Measurements from ENCODE around the gene SLAMF9.

Gene SLAMF9

DNA sequence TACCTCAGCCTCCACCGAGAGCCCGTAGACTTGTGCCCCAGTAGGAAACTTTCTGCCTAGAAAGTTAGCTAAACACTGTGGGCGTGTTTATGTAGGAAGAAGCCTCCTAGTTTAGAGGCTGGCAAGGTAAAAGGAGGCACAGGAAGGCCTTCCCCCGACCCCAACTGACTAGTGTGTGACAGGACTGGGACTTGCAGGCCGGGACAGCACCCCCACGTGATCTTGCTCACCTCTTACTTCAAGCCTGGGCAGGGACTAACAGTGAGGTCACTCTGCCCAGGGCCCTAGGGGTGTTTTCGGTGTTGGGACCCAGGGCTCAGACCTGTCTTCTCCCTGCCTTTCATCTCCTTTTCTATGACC, 28.3 kb downstream of the SLAMF9 start:
- H3K4me1 Mint-ChIP-seq, result peaks cover 66% of the 10 kb centered on the region
- peak overlapping the region; percentile 97 for H3K4me3 Mint-ChIP-seq
- DNase-seq (ENCODE audit: low spot score in 2 of 2), result no peak
- ATAC-seq, result peak; percentile 46
- H3K9me3 Mint-ChIP-seq, result no peaks in the 10 kb centered on the region
- peaks cover 61% of the 10 kb centered on the region for H3K36me3 Mint-ChIP-seq
- peak overlapping the region; percentile 100 for H3K27ac Mint-ChIP-seq

DNA sequence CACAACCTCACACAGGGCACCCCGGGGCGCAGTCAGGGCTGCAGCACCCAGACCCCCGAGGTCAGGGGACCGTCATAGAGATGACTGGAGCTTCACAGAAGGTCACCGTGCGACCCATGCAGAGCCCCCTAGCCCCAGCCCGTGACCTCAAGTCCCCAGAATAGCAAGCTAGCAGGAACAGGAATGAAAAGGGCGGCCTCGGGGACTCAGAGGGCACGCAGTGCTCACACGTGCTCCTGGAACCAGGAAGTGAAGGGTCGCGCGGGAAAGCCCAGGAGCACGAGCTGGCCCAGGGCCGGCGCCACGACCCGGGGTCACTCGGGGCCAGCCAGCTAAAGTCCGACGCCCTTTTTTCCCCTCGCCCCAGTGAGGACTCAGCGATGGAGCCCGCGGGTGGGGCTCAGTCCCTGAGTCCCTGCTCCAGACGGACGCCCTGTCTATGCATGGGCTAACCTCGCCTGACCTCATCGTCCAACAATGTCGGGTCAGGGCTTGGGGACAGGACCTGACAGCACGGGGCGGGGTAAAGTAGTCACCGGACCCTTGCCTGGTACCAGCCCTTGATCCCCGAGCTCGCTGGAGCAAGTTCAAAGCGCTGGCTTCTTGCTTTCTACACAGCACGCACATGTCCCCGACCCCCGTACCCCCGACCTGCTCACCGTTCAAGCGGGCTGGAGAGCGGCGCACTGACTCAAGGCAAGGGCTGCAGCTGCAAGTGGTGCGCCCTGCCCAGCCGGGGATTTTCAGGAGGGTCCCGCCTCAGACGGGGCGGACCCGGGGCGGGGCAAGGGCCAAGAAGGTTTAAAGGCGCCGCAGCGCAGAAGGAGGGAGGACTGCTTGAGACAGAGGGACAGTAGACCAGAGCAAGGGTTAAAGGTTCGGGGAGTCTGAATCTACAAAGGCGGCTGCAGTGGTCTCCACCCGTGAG, 29.0 kb downstream of the SLAMF9 start, which contains the start of gene TAGLN2:
TAGLN2 (minus strand) TSS at position 717 of the 928 bp plus-strand sequence. CDS start 4,998 bp downstream, outside the sequence.
- Mint-ChIP-seq H3K4me1 (peaks cover 72% of the 10 kb centered on the region), H3K27ac (peak within 1 kb of the TSS; percentile 100), H3K36me3 (peaks cover 63% of the 10 kb centered on the region), H3K4me3 (peak within 1 kb of the TSS; percentile 97), H3K9me3 (no peaks in the 10 kb centered on the region)
- DNase-seq (ENCODE audit: low spot score in 2 of 2) (peak; percentile 87 to 95), ATAC-seq (peak; percentile 79)

DNA sequence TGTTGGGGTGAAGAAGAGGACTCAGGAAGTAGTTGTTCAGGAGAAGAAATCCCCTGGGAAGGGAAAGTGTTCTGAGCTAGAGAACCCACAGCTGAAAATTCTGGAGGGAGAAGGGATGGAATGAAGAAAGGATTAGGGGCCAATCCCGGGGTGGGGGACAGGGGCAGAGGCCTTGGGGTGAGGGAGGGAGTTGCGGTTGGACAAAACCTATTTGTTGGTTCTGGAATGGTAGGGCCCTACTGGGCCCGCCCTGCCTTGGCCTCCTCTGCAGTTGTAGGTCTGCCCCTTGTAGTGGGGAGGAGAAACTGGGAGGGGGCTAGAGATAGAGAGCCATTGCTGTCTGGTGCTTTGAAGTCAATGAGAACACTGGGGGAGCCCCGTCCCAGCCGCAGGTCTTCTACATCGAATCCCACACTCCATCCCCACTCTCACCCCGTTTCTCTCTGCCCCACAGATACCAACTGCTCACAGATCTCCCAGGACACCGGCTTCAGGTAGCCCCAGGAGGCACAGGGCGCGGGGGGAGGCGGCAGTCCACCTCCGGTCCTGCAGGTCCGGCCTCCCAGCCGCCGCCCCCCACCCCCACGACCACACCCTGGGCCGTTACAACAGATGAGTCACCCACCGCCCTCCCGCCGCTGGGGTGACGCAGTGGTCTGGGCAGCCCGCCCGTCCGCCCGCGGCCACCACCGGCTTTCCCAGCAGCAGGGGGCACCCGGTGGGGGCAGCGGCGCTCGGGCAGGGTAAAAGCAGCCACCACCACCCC, 29.8 kb downstream of the SLAMF9 start:
- peak overlapping the region; percentile 97 for H3K4me3 Mint-ChIP-seq
- H3K9me3 Mint-ChIP-seq, result no peaks in the 10 kb centered on the region
- DNase-seq (ENCODE audit: low spot score in 2 of 2), result peak; percentile 61 to 91
- H3K27ac Mint-ChIP-seq, result peak overlapping the region; percentile 100
- peaks cover 71% of the 10 kb centered on the region for H3K36me3 Mint-ChIP-seq
- peaks cover 79% of the 10 kb centered on the region for H3K4me1 Mint-ChIP-seq
- ATAC-seq, result peak; percentile 43

DNA sequence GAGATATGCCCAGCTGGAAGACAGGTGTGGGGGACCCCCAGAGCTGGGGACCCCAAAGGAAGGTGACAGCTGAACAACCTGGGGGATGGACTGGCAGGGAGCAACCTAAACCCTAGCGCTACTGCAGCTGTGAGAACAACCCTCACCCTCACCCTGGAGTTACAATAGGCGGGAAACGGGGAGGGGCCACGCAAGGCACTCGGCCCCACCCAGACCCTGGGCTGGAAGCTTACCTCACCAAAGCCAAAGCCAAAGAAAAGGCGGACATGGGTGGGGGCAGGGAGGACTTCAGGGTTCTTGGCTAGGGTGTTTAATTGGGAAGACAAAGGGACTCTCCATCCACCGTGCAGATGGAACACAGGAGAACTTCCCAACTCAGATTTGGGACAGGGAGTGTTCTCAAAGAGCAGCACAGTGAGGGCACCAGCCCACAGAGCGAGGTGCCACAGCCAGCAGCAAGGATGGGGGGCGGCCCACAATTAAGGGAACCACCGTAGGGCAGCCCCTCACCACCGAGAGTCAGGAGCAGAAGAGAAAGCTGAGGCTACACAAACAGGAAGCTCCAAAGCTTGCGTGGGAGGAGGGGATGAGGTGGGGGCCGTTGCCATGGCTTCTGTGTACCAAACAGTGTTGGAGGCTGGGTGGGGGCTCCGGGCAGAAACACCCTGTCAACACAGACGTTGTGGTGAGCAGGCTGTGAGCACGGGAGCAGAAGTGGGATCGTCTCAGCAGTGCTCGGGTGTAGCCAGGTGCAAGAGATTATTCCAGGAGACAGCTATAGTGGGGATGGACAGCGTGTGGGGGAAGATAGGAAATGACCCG, 30.6 kb downstream of the SLAMF9 start:
- Mint-ChIP-seq H3K4me3 (peak overlapping the region; percentile 97), H3K9me3 (no peaks in the 10 kb centered on the region), H3K27ac (peak overlapping the region; percentile 100), H3K36me3 (peaks cover 79% of the 10 kb centered on the region), H3K4me1 (peaks cover 78% of the 10 kb centered on the region)
- peak; percentile 56 for ATAC-seq
- peak; percentile 57 to 91 for DNase-seq (ENCODE audit: low spot score in 2 of 2)

DNA sequence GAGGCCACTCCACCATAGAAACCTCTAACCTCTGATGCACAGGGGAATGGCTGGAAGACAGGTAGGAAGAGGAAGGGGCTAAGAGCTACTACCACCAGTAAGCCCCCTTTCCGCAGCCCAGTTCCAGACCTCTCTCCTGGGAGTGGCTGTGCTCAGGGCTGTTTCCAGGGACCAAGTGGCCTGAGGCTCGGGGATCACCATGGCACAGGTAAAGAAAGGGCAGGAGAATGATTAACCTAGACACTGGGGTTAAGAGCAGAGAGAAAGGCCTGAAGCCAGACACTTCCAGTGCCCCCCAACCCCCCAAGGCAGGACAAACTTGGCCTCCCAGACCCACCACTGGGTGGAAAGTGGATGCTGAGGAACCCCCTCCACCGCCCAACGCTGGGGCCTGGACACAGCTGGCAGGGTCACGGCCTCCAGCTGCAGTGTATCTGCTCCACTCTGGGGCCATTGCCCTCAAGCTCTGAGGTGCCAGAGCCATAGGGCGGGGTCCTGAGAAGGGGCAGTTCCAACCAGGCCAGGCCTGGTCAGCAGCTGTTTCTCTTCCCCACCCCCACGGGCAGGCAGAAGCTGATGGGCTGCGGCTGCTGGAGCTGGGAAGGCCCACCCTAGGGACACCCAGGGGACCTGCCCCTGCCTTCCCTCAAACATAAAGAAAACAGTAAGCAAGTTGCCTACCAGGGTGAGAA, 31.4 kb downstream of the SLAMF9 start:
- ATAC-seq, result no peak
- Mint-ChIP-seq H3K4me3 (peak overlapping the region; percentile 97), H3K4me1 (peaks cover 86% of the 10 kb centered on the region), H3K9me3 (no peaks in the 10 kb centered on the region), H3K36me3 (peaks cover 87% of the 10 kb centered on the region), H3K27ac (peak overlapping the region; percentile 100)
- no peak for DNase-seq (ENCODE audit: low spot score in 2 of 2)

DNA sequence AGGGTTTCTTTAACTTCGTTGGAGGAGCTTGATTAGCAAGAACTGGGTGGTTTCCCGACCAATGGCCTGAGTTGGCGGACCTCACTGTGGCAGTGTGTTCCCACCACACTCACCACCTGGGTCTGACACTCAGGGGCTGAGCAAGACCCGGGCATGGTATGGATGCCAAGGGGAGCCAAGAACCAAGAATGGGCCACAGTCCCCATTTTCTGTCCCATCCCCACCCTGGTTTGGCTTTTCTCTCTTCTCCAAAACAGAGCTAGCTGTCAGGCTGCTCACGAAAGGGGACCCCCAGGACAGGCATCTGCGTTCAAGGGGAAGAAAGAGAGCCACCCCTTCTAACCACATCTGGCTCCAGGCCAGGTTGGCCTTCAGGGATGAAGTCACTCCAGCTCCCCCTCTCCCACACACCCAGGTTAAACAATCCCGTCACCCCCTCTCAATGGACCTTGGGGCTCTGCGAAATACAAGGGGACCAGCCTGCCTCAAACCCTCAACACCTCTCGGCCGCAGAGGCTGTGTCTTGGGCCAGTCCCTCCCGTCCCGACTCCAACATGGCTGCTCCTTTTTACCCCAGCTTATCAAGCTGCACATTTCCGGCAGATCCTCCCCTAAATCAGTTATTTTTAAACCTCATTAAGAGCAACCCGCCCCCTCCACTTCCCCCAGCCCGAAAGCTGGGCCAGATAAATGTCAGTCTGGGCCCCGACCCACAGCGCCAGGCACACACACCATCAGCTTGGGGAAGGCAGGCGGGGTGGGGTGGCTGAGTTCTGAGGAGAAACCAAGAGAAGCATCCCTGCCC, 32.1 kb downstream of the SLAMF9 start:
- H3K9me3 Mint-ChIP-seq, result no peaks in the 10 kb centered on the region
- peak; percentile 4 for ATAC-seq
- H3K4me1 Mint-ChIP-seq, result peaks cover 86% of the 10 kb centered on the region
- peak; percentile 28 to 77 for DNase-seq (ENCODE audit: low spot score in 2 of 2)
- peak overlapping the region; percentile 97 for H3K4me3 Mint-ChIP-seq
- H3K27ac Mint-ChIP-seq, result peak overlapping the region; percentile 100
- peaks cover 94% of the 10 kb centered on the region for H3K36me3 Mint-ChIP-seq

DNA sequence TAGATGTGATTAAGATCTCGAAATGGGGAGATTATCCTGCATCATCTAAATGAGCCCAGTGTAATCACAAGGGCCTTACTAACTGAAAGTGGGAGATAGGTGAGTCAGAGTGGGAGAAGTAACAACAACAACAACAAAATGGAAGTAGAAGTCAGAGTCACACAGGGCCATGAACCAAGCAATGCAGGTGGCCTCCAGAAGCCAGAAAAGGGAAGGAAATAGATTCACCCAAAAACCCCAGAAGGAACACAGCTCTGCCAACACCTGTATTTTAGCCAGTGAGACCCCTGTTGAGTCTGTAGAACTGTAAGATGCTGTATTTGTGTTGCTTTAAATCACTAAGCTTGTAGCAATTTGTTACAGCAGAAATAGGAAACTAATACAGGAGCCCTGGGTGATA, 32.8 kb downstream of the SLAMF9 start:
- Mint-ChIP-seq H3K4me3 (peak overlapping the region; percentile 97), H3K4me1 (peaks cover 80% of the 10 kb centered on the region)

DNA sequence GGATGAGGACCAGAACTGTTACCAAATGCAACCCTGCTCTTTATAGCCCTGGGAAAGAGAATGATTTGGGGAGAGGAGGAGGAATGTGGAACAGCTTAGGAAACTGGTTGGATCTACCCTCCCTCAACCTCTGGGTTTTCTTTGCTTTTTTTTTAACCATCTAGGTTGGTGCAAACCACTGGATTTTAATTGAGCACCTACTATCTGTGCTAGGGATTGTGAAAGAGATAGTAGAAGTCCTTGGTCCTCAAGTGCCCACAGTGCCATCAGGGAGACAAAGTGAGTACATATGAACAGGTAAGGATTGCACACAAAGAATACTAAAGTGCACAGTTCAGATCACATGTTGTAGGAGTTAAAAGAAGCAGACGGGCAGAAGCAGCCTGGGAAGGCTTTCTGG, 33.4 kb downstream of the SLAMF9 start:
- ATAC-seq (no peak), DNase-seq (ENCODE audit: low spot score in 2 of 2) (no peak)
- H3K4me3 Mint-ChIP-seq, result peak overlapping the region; percentile 97
- peaks cover 74% of the 10 kb centered on the region for H3K4me1 Mint-ChIP-seq
- H3K27ac Mint-ChIP-seq, result peak overlapping the region; percentile 100
- no peaks in the 10 kb centered on the region for H3K9me3 Mint-ChIP-seq
- H3K36me3 Mint-ChIP-seq, result peaks cover 100% of the 10 kb centered on the region

More for the DNA sequence above, 32.8 kb downstream of the SLAMF9 start:
- no peaks in the 10 kb centered on the region for H3K9me3 Mint-ChIP-seq
- H3K36me3 Mint-ChIP-seq, result peaks cover 98% of the 10 kb centered on the region
- DNase-seq (ENCODE audit: low spot score in 2 of 2) (no peak), ATAC-seq (peak; percentile 40)
- peak overlapping the region; percentile 100 for H3K27ac Mint-ChIP-seq

DNA sequence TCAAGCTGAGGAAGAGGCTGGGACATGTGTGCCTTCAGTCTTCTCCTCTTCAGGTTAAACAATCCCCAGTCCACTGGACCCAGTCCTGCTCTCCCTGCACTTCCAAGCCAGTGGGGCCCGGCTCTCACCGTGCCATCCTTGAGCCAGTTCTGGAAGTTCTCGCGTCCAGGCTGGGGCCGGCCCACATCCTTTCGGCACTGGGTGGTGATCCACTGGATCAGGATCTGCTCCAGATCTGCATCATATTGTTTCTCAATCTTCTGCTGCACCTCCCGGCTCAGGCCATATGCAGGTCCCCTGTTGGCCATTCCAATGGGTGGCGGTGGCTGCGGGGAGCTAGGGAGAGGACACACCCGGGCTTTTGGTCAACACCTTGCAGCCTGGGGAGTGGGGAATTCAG, 33.8 kb downstream of the SLAMF9 start:
- Mint-ChIP-seq H3K4me1 (peaks cover 69% of the 10 kb centered on the region), H3K9me3 (no peaks in the 10 kb centered on the region), H3K27ac (peak overlapping the region; percentile 100), H3K4me3 (peak overlapping the region; percentile 97), H3K36me3 (peaks cover 100% of the 10 kb centered on the region)
- ATAC-seq (no peak), DNase-seq (ENCODE audit: low spot score in 2 of 2) (no peak)

DNA sequence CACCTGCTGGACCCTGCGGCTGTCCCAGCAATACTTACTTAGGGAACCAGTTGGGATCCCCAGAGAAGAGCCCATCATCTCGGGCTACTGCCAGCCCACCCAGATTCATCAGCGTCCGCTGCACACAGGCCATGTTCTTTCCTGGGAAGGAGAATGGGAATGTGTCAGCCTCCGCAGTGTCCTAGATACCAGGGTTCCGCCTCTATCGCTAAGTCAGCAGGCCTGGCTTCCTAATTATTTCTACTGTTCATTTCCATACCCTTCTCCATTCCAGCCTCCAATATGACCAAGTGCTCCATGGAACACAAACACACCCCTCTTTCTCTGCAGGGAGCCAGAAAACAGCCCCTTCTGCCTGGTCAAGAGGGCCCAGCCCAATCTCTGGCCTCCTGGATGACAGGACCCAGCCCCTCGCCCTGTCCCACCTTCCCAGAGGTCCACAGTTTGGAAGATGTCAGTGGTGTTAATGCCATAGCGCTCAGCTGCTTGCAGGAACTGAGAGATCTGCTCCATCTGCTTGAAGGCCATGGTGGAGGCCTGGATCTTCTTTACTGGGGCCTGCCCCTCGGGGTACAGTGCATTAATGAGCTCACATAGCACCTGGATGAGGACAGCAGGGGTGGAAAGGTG, 34.7 kb downstream of the SLAMF9 start:
- H3K4me3 Mint-ChIP-seq, result no peak overlapping the region
- no peak for DNase-seq (ENCODE audit: low spot score in 2 of 2)
- peak overlapping the region; percentile 100 for H3K27ac Mint-ChIP-seq
- peaks cover 97% of the 10 kb centered on the region for H3K36me3 Mint-ChIP-seq
- no peak for ATAC-seq
- H3K4me1 Mint-ChIP-seq, result peaks cover 71% of the 10 kb centered on the region
- no peaks in the 10 kb centered on the region for H3K9me3 Mint-ChIP-seq

DNA sequence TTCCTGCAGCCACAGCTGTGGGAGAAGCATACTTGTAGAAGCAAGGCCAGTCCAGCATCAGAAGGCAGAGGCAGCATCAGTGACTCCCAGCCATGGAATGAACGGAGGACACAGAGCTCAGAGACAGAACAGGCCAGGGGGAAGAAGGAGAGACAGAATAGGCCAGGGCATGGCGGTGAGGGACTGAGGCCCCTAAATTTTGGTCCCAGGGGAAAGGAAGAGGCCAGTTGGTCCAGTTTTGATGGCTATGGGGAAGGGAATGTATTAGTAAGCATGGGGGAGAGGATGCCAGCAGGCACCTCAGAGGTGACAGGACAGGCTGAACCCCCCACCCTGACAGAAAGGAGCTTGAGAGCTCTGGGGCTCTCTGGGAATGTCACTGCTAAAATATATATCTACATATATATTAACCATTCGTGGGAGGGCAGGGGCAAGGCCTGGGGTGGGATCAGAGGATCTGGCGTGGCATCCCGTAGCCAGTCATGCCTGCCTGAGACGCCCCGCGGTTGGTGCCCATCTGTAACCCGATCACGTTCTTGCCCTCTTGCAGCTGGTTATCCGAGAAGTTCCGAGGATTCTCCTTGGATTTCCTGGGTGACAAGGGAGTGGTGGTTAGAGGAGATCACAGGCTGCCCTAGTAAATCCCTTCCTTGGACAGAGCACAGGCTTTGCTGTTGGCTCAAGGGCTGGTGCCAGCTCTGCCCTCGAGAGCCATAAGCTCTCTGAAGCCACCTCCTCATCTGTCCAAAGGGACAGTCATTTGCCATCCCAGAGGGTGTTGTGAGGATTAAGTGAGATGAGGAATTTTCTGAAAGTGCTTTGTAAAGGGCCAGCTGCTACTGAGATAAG, 35.5 kb downstream of the SLAMF9 start:
- Mint-ChIP-seq H3K36me3 (peaks cover 93% of the 10 kb centered on the region), H3K9me3 (no peaks in the 10 kb centered on the region), H3K27ac (peak overlapping the region; percentile 100), H3K4me3 (peak overlapping the region; percentile 23), H3K4me1 (peaks cover 71% of the 10 kb centered on the region)
- ATAC-seq (no peak), DNase-seq (ENCODE audit: low spot score in 2 of 2) (no peak)

DNA sequence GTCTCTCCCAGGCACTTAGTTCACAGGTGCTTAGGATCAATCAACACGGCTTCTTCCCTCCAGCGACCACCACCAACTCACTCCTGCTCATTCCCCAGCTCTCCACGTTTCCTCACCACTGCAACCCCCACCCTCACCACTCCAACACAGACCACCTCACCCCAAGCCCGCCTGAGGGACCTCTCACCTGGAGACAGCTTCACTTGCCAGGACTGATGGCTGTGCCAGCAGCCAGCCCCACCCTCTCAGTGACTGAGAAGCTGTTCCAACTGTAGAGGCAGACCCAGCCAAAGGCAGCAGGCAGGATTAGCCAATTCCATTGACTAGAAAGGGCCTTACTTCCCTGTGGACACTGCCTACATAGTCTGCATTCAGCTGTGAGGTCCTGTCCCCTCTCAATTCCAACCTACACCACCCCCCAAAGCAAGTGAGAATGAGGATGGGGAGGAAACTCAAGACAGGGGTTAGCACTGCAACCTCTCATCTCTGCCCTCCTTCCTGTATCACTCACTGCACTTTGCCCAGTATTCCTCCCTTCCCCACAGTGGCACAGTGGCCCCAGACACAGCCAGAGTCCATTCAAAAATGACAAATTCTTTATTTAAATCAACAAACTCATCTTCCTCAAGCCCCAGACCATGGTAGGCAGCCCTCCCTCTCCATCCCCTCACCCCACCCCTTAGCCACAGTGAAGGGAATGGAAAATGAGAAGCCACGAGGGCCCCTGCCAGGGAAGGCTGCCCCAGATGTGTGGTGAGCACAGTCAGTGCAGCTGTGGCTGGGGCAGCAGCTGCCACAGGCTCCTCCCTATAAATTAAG, 36.3 kb downstream of the SLAMF9 start:
- H3K36me3 Mint-ChIP-seq, result peaks cover 88% of the 10 kb centered on the region
- peak overlapping the region; percentile 88 for H3K27ac Mint-ChIP-seq
- ATAC-seq (no peak), DNase-seq (ENCODE audit: low spot score in 2 of 2) (no peak)
- H3K9me3 Mint-ChIP-seq, result no peaks in the 10 kb centered on the region
- H3K4me3 Mint-ChIP-seq, result peak overlapping the region; percentile 23
- H3K4me1 Mint-ChIP-seq, result peaks cover 71% of the 10 kb centered on the region
